Effector CD8-positive, alpha-beta T cell (primary cell): ENCODE results near the gene TXNDC16.

Experiments used
- DNase-seq: peaks from one replicate; lab custom pipeline; 2025; lab: John Stamatoyannopoulos, UW

TXNDC16 gene

DNA sequence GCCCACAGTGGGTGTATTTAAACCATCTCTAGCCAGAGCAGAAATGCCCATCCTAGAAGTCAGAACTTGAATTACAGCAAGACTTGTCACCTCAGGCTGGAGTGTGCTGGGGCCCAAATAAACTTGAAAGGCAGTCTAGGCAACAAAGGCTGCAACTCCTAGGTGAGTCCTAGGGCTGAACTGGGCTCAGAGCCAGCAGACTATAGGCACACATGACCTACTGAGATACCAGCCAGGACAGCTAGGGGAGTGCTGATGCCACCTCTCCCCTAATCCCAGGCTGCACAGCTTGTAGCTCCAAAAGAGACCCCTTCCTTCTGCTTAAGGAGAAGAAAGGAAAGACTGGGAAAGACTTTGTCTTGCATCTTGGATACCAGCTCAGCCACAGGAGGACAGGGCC is 106.0 kb downstream of the TXNDC16 start:
- DNase-seq = no peak

GRCh38 chr14:52443506-52443905 is 108.8 kb downstream of the TXNDC16 start:
- DNase-seq = no peak

- no peak for DNase-seq
Measured at GRCh38 chr14:52442602-52443001, 109.7 kb downstream of the TXNDC16 start.

DNA sequence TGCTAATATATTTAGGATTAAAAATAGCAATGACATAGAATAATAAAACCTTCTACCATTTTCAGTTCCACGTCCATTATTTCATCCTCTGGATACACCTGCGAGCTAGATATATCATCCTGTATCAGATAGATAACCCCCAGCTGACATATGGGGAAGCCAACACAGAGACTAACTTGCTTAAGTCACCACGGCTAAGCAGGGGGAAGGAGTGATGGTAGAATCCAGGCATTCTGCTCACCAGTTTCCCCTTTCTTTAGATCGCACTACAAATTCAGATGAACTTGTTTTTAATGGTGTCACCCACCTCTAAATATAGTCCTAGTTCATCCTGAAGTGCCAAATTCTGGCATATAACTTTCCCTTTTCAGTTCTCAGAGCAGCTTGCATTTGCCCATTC is 110.1 kb downstream of the TXNDC16 start:
- no peak for DNase-seq

- DNase-seq = no peak
Measured at GRCh38 chr14:52439476-52439875, 112.8 kb downstream of the TXNDC16 start.

DNA sequence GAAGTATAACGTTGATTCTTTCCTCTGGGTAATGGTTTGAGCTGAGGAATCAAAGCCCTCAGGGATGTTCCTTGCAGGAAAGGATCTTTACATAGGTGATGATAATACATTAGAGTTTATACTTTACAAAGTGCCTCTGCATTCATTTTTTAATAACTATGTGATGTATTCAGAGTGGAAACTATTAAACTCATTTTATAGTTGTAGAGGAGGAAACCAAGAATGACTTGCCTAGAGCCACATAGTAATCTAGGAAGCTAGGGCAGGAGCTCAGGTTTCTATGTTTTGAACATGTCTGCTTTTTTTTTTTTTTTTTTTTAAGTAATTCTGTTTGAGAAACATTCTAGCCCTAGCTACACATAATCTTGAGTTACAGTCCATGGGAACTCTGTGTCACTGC is 117.3 kb downstream of the TXNDC16 start:
- DNase-seq = no peak

GRCh38 chr14:52430474-52430873 is 121.8 kb downstream of the TXNDC16 start:
- DNase-seq = no peak

- no peak for DNase-seq
Measured at GRCh38 chr14:52429451-52429850, 122.9 kb downstream of the TXNDC16 start.

GRCh38 chr14:52427460-52427859 is 124.8 kb downstream of the TXNDC16 start:
- no peak for DNase-seq

DNA sequence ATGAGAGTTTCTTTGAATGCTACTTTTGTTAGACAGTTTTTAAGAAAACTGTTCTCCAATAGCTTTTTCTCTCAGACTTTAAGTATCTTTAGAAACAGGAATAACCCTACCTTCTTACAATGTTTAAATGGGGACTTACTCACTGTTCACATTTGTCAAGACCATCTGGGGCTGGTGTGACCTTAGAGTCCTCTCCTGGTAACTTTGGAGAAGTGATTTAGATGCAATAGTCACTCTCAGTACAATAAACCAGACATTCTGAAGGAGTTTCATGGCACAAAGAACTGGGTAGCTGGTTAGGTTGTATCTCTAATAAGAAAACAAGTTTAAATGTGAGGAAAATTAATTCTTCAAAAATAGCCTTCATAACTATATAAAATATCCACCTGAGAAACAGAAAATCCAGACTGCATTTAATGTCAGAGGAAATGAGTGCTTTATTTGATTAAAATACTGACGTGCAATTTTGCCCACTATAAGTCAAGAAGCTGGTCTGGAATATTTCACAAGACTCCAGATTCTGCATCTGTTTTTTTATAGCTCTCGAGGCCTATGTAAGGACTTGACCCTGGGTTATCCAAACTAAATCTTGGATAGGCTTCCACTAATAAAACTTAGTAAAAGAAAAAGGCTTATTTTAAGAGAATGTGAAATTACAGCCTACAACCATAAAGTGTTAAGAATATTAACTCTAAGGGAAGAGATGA is 129.5 kb downstream of the TXNDC16 start:
- no peak for DNase-seq

DNA sequence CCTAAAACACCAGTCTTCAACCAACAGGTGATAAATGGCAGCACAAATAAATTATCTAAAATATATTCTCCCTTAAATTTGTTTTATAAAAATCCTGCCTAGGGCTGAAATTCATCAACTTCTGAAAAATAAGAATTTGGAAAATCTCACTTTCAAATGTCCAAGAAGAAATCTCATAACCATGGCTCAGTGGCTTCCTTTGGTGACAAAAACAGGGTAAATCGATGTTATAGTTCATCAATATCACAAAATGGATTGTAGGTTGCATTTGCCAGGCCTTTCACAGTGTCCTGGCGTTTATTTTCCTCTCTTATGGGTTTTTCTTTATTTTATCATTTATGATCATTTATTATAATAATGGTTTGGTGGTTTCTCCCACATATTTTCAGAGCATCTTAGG is 135.2 kb downstream of the TXNDC16 start:
- DNase-seq = no peak

- DNase-seq = no peak
Measured at GRCh38 chr14:52413729-52414408, 138.4 kb downstream of the TXNDC16 start.

GRCh38 chr14:52412426-52412825 is 139.9 kb downstream of the TXNDC16 start:
- DNase-seq = no peak

DNA sequence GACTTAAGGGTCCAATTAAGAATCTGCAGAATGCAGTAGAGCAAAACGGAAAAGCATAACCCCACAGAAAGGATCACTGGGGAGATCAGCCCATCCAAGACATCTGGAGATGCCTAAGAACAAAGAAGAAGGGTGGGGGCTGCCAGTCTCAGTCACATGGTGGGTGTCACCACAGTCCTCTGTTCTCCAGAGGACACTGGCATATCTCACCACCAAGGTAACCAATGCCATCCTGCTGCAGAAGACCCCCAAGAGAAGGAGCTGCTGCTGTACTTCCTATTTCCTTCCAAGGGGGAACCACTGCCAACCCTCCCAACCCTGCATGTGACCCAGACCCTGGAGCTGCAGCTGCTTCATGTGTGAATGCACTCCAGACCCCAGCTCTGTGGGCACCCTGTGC is 147.0 kb downstream of the TXNDC16 start:
- DNase-seq = no peak

- DNase-seq = no peak
Measured at GRCh38 chr14:52402812-52403526, 149.3 kb downstream of the TXNDC16 start.

DNA sequence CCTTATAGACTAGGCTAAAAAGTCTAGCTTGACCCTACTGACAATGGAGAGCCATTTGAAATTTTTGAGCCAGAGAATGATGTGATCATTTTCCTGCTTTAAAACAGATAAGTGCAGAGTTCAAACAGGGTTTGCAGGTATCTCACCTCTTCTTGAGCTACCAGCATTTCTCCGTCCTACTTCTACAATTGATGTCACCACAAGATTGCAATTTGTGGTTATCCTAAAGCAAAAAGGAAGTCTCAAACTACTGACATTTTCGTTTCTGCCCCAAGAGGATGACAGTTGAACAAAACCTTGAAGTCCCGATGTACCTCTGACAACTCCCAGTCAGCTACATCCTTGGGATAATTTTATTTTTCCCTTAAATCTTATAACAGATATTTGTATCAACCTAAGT is 151.5 kb downstream of the TXNDC16 start:
- no peak for DNase-seq

DNA sequence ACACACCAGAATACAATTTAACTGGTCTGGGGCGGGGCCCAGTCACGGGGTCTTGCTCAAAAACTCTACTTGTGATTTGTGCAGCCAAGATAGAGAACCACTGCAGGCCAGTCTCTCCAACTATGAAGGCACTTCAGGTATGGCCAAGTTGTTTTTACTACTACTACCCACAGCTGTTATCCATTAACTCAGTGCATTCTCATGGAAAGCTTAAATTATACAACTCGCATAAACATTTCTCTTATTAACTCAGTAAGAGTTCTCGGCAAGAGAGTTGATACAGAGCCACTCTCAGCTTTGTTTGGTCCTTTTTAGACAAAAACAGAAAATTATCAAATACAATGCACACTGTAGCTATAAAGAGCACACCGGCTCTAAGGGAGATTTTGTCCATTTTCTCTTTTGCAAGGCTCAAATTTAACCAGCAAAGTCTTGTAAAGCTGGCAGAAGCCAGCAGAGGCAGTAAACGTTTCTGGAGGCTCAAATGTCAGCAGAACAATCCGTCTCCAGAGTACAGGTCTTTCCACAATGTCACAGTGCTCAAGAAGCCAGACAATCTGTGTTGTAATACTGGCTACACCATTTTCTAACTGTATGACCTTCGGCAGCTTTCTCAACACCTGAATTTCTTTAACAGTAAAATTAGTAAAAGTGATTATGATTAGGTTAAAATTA is 152.2 kb downstream of the TXNDC16 start:
- no peak for DNase-seq

DNA sequence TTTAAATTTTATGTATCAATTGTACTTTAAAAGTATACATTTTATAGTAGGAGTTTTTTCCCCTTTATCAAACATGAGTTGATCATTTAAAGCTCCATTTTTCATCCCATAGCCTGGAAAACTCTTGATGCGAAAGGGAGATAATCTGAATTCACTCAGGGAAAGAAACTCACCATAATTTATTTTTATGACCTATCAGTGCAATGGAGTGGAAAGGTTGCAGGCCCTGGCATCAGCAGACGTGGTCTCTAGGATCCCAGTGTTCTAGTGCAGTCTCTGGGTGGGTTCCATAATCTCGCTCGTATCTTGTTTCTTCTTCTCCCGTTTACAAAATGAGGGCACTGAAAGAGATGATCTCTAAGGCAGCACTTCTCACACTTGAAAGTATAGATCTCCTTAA is 153.2 kb downstream of the TXNDC16 start:
- no peak for DNase-seq

GRCh38 chr14:52397844-52398243 is 154.5 kb downstream of the TXNDC16 start:
- DNase-seq = no peak

- no peak for DNase-seq
Measured at GRCh38 chr14:52395728-52396127, 156.6 kb downstream of the TXNDC16 start.

DNA sequence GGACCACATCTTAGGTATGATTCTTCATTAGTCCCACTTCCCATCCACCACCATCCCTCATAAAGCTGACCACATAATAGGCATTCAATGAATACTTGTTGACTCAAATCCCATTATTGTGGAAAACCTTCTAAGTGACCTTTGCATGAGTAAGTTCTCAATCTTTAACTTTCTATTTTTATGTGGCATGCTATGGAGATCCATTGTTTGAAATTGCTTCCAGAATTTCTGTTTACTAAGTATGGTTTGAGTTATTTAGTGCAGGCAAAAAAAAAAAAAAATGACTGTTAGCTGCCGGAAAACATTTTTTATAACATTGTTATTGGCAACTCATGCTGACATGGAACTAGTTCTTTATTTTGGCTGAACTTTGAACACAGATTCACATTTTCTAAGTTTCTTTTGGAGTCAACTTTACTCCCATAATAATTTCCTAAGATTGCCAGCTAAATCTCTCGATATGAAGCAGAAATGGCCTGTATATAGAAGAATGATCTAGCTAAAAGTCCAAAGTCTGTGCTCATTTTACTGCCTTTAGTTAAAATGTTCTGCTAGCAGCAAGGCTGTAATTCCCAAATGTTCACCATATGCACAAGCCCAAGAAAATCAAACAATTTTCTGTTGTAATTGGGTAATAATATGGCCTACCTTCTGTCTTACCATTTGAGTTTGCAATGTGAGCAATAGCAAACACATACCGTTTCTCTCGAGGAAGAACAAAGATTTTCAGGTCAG is 160.3 kb downstream of the TXNDC16 start:
- no peak for DNase-seq
